WI38 (cell line): ENCODE results near the gene TMEM30B.
"Not testable (repeated sequence)": the region's sequence is repeated elsewhere in the genome, so short reads cannot be mapped to it uniquely, and the experiment has no call there.

Experiments
- H3K4me3 ChIP-seq: 2 replicates; pipeline ENCODE4 v1.5.1; 2011; ENCODE audit warnings: low read depth, mild to moderate bottlenecking, control low read depth, low read length
- TF ChIP-seq, protein P1 (sequence below): IDR thresholded peaks from 2 replicates; pipeline ENCODE4 v1.5.1; 2012; ENCODE audit warnings: low read depth, mild to moderate bottlenecking, control low read depth, low read length

TMEM30B gene

DNA sequence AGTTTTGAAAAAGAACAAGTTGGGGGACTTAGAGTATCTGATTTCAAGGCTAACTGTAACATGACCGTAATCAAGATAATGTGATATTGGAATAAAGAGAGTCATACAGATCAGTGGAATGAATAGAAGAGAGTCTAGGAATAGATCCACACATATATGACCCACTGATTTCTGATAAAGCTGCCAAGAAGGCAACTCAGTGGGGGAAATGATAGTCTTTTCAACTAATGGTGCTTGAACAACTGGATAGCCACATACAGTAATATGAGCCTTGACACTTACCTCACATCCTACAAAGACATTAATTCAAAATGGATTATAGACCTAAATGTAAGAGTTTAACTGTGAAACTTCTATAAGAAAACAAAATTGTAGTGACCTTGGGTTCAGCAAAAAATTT is 44.0 kb upstream of the TMEM30B start:
- TF ChIP-seq, protein P1, sequence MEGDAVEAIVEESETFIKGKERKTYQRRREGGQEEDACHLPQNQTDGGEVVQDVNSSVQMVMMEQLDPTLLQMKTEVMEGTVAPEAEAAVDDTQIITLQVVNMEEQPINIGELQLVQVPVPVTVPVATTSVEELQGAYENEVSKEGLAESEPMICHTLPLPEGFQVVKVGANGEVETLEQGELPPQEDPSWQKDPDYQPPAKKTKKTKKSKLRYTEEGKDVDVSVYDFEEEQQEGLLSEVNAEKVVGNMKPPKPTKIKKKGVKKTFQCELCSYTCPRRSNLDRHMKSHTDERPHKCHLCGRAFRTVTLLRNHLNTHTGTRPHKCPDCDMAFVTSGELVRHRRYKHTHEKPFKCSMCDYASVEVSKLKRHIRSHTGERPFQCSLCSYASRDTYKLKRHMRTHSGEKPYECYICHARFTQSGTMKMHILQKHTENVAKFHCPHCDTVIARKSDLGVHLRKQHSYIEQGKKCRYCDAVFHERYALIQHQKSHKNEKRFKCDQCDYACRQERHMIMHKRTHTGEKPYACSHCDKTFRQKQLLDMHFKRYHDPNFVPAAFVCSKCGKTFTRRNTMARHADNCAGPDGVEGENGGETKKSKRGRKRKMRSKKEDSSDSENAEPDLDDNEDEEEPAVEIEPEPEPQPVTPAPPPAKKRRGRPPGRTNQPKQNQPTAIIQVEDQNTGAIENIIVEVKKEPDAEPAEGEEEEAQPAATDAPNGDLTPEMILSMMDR: no peak
- H3K4me3 ChIP-seq: no peak overlapping the region

DNA sequence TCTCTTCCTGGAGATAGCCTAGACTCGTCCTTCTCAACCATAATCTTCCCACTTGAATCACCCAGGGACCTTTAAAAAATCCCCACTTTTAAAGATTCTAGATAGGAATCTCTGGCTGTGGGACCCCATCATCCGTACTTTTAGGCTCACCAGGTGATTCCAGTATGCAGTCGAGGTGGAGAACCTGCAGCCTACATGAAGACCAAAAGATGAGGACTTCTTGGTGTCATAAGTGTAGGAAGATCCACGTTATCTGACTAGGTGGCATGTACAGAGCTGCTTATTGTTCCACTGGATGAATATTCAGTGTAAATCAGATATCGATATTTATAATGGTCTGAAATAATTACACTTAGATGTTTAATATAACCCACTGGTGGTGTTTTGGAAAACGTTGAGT is 42.8 kb upstream of the TMEM30B start:
- H3K4me3 ChIP-seq: no peak overlapping the region
- TF ChIP-seq, protein P1: no peak

DNA sequence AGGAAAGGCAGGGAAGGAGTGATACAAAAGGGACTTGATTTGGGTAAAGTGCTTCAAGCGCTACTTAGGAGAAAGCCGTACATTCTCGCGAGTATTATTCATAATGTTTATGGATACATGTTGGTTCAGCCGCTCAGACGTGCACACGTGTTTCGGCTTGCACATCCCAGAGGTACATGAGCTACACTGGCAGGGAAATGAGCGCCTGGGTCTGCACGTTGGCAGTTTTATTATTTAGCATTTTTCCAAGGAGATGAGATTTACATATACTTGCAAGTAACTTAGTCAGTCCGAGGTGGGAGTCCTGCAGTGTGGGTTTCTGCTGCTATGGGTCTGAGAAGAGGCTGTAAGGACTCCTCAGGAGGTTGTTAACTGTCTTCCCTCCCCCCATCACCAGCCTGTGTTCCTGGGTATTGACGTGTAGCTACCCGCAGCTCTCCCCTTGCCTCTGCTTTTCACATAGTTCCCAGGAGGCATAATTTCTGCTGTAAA is 41.7 kb upstream of the TMEM30B start:
- no peak overlapping the region for H3K4me3 ChIP-seq

DNA sequence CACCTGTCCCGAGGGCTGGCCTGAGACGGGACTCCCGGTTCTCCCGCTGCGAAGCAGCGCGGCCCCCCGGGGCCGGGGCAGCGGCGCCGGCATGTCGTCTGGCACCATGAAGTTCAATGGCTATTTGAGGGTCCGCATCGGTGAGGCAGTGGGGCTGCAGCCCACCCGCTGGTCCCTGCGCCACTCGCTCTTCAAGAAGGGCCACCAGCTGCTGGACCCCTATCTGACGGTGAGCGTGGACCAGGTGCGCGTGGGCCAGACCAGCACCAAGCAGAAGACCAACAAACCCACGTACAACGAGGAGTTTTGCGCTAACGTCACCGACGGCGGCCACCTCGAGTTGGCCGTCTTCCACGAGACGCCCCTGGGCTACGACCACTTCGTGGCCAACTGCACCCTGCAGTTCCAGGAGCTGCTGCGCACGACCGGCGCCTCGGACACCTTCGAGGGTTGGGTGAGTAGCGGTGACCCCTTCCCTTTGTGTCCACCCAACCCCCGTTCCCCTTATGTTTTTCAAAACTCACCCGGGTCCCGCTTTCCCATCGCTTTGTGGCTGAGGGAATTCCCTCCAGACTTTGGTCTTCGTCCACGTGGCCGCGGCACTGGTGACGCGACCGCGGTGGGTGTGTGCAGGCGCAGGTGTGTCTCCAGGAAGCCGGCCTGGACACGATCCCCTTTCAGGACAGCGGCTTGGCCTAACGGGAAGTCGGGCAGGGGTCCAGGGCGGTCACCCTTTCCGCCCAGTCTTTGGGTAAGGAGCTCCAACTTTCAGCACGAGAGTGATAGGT is 41.1 kb upstream of the TMEM30B start:
- TF ChIP-seq, protein P1: no peak
- H3K4me3 ChIP-seq: peak overlapping the region; percentile 53

More for the DNA sequence above, 41.7 kb upstream of the TMEM30B start:
- TF ChIP-seq, protein P1: no peak

DNA sequence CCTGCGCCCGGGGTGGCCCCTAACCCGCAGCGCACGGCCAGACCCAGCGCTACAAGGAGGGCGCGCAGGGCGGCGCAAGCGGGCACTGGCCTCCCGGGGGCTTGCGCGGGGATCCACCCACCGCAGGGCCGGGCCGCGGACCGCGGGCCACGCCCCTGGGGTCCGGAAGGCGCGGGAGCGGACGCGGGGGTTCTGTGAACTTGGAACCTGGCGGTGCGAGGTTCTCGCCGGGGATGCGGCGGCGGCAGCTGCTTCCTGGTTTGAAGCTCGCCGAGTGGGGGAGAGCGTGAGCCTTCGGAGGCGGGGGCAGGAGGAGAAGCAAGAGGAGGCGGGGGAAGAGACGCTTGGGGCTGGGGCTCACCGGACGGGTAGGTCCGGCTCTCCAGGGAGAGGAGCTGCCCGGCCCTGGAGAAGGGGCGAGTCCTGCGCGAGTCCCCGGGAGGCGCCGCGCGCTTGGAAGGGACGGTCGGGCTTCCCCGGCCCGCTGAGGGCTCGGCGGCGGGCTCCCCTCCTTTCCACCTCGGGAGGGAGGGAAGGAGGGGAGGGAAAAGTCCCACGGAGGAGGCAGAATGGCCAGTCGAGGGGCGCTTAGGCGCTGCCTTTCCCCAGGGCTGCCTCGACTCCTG is 40.4 kb upstream of the TMEM30B start, which contains the start of gene PRKCH:
Gene PRKCH, plus strand, starts transcription at position 195 of the 626 bp plus-strand sequence. CDS start 523 bp downstream, outside the sequence.
- peak within 1 kb of the TSS; percentile 53 for H3K4me3 ChIP-seq
- TF ChIP-seq, protein P1: no peak

DNA sequence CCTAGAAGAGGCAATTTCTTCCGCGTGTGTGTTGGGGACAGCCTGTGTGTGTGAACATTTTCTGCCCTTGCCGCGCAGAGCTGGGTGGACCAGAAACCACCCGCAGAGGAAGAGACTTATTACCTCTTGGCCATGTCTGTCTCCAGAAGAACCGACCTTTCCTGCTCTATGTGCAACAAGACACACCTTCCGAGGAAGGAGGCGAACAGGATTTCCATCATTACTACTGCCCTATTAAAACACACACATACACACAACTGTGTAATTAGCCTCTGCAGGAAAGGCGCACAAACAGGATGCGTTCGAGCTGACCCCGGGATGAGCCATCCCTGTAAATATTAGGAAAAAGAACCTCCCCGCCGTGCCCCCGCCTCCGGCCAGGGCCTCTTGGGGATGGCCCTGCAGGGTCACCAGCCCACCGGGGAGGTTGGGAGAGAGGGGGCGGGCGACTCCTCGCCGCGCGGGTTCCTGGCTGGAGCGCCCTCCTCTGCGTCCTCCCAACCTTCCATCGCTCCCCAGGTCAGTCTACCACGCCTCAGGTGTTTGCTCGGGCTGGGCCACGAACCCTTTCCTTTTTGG is 39.8 kb upstream of the TMEM30B start:
- peak overlapping the region; percentile 53 for H3K4me3 ChIP-seq
- TF ChIP-seq, protein P1: no peak

DNA sequence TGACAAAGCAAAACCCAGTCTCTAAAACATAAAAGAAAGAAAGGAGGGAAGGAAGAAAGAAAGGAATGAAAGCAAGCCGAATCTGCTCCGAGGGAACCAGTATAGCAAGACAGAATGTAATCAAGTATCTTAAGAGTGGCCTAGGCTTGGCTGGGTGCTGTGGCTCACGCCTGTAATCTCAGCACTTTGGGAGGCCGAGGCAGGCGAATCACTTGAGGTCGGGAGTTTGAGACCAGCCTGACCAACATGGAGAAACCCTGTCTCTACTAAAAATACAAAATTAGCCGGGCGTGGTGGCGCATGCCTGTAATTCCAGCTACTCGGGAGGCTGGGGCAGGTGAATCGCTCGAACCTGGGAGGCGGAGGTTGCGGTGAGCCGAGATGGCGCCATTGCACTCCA is 39.0 kb upstream of the TMEM30B start:
- H3K4me3 ChIP-seq: not testable (repeated sequence)
